Stomach (tissue), 9 donors: ENCODE data around the gene MYH9. TPM values are rescaled to one million over a fixed set of nuclear protein-coding genes. Genes with fewer than 3 reads are reported as not detected.

ENCODE experiments used
- DNase-seq, 2 donors: peaks; one replicate each; pipeline versions ENCODE4 v3.0.0 to v3.0.0-alpha.2; 2013 to 2019
- H3K27ac ChIP-seq, 5 donors: fragments of 200-600 bp in 4 of 5; sonication (generic) in 4 of 5; one replicate each; pipeline ENCODE4 v1.5.1; 2013 to 2019; ENCODE audit warnings: mild to moderate bottlenecking in 1 of 5, moderate library complexity in 1 of 5
- H3K27me3 ChIP-seq, 3 donors: fragments of 200-600 bp; sonication (generic); one replicate each; pipeline ENCODE4 v1.5.1; 2017 to 2019; ENCODE audit warnings: mixed run types in 1 of 3
- H3K36me3 ChIP-seq, 4 donors: fragments of 200-600 bp; sonication (generic); 1 replicate in 3 of 4; 2 replicates in 1 of 4; pipeline ENCODE4 v1.5.1; 2016 to 2019
- H3K4me1 ChIP-seq, 4 donors: fragments of 200-600 bp; sonication (generic); one replicate each; pipeline ENCODE4 v1.5.1; 2016 to 2019
- H3K4me3 ChIP-seq, 4 donors: fragments of 200-600 bp; sonication (generic) in 3 of 4; one replicate each; pipeline ENCODE4 v1.5.1; 2016 to 2019; ENCODE audit warnings: mild to moderate bottlenecking in 1 of 4
- H3K9me3 ChIP-seq, 4 donors: fragments of 200-600 bp; sonication (generic); one replicate each; pipeline ENCODE4 v1.5.1; 2016 to 2019
- CTCF ChIP-seq, 7 experiments: fragments of 450-650 bp in 4 of 7; fragments of 200-600 bp in 3 of 7; sonication (generic) in 3 of 7; IDR thresholded peaks; one replicate each; pipeline ENCODE4 v1.5.1; 2016 to 2019; ENCODE audit warnings: antibody characterized with exemption in 7 of 7, control low read depth in 2 of 7, mild to moderate bottlenecking in 1 of 7
- EP300 ChIP-seq: sonication (generic); formaldehyde crosslinking; IDR thresholded peaks from one replicate; pipeline ENCODE4 v1.6.1; 2017; ENCODE audit warnings: antibody characterized with exemption
- POLR2A ChIP-seq, 4 donors: fragments of 450-650 bp; IDR thresholded peaks; one replicate each; pipeline ENCODE4 v1.6.1; 2016; ENCODE audit warnings: antibody characterized with exemption in 4 of 4, control low read depth in 2 of 4, mild to moderate bottlenecking in 1 of 4, moderate library complexity in 1 of 4
- POLR2AphosphoS5 ChIP-seq, 3 donors: sonication (generic); formaldehyde crosslinking; IDR thresholded peaks; one replicate each; pipeline ENCODE4 v1.6.1; 2016; ENCODE audit warnings: antibody characterized with exemption in 3 of 3
- WGBS, 5 donors: extraction: QIAGEN DNeasy Blood & Tissue Kit in 3 of 5; methylation state at CpG; one replicate each; pipeline versions ENCODE4 v1.1.5 to v1.1.7; 2013 to 2018; 5-methylcytosine and 5-hydroxymethylcytosine counted together
- intact Hi-C: fragments of 100-400 bp; cut with DNase I; formaldehyde crosslinking; loops from one replicate; pipeline ENCODE4 v1.15.1; 2023; ENCODE audit warnings: low total_unique reads
- polyA plus RNA-seq, 3 donors: library from polyadenylated mRNA; stranded (reverse); fragments of 200-250 nt; gene quantifications; one replicate each; pipeline ENCODE4 v1.2.3, GENCODE V29; 2013
- total RNA-seq, 5 donors: library from RNA; depleted of rRNA; stranded (reverse); fragments of >200 nt; gene quantifications; one replicate each; pipeline versions ENCODE4 v1.1.0 to v1.2.3, GENCODE V29; 2014 to 2016
- donor health status: healthy with polysubstance abuse.
- donor health status: Bipolar disorder and iron deficiency.
- donor health status: healthy.

MYH9 gene
- total and polyA plus RNA-seq, 8 donors, result 46.7 to 620 (median 197) TPM

DNA sequence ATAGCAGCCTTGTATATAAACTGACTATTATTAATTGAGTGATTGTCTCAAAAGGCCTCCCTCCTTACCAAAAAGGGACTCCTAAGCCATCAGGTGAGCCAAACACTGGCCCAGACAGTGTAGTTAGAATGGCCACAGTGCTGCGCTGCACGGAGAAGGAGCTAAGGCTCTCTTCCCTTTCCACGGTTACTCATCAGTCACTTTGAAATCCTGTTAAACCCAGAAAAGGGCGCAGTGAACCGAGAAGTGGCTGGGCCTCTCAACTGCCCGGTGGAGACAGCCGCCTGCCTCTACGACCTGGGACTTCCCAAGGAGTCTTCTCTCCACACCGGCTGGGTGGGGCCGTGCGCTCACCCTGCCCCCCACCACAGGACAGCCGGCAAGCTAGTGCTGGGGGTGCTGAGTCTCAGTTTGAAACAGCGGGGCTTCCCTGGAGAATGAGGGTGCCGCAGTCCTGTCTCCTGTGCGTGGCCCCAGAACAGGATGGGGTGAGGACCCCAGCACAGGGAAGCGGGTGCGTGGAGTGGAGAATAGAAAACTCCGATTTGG is 1.3 kb downstream of the MYH9 start:
- no peak for TF ChIP-seq CTCF (IDR thresholded peaks at IDR 0.05)
- peak; percentile 61 to 65 (median 61) for TF ChIP-seq POLR2AphosphoS5 (IDR thresholded peaks at IDR 0.05)
- Histone ChIP-seq H3K36me3 (peaks cover 0 to 10% (median 2%) of the 10 kb centered on the region in 4 donors), H3K27me3 (no peaks in the 10 kb centered on the region), H3K4me1 (peaks cover 33 to 74% (median 57%) of the 10 kb centered on the region in 4 donors), H3K4me3 (peak overlapping the region; percentile 78 to 98 (median 94)), H3K9me3 (no peaks in the 10 kb centered on the region), H3K27ac (peak overlapping the region; percentile 95 to 100 (median 99))
- 0 to 1% (median 1%) methylated on average over 13 to 18 of the region's 18 CpGs for WGBS, 5 donors
- peak in 1 of 2 donors; percentile 74 for DNase-seq
- intact Hi-C loops, result no loop called here

GRCh38 chr22:36385491-36386350 is 2.0 kb downstream of the MYH9 start:
- Histone ChIP-seq H3K27ac (peak overlapping the region; percentile 95 to 100 (median 99)), H3K4me3 (peak overlapping the region; percentile 78 to 98 (median 94)), H3K27me3 (no peaks in the 10 kb centered on the region), H3K4me1 (peaks cover 39 to 74% (median 64%) of the 10 kb centered on the region in 4 donors), H3K9me3 (no peaks in the 10 kb centered on the region), H3K36me3 (peaks cover 0 to 17% (median 2%) of the 10 kb centered on the region in 4 donors)
- intact Hi-C loops, result no loop called here
- DNase-seq, result peak; percentile 69 to 83
- TF ChIP-seq POLR2AphosphoS5 (IDR thresholded peaks at IDR 0.05) (peak in 1 of 3 donors; percentile 43), EP300 (no peak), POLR2A (IDR thresholded peaks at IDR 0.05) (no peak)
- WGBS, 5 donors, result 1 to 3% (median 2%) methylated on average over 12 of the region's 12 CpGs

GRCh38 chr22:36384766-36385481 is 2.8 kb downstream of the MYH9 start:
- WGBS, 5 donors, result 7 to 14% (median 14%) methylated on average over 7 of the region's 7 CpGs
- H3K4me1 ChIP-seq, result peaks cover 46 to 76% (median 72%) of the 10 kb centered on the region in 4 donors
- peak overlapping the region; percentile 78 to 98 (median 94) for H3K4me3 ChIP-seq
- peak overlapping the region; percentile 95 to 100 (median 99) for H3K27ac ChIP-seq
- H3K9me3 ChIP-seq, result no peaks in the 10 kb centered on the region
- TF ChIP-seq CTCF (IDR thresholded peaks at IDR 0.05) (peak in 1 of 7 experiments; percentile 11), POLR2A (IDR thresholded peaks at IDR 0.05) (no peak), POLR2AphosphoS5 (IDR thresholded peaks at IDR 0.05) (peak in 2 of 3 donors; percentile 44 to 82)
- DNase-seq, result peak in 1 of 2 donors; percentile 80
- no peaks in the 10 kb centered on the region for H3K27me3 ChIP-seq
- H3K36me3 ChIP-seq, result peaks cover 0 to 22% (median 4%) of the 10 kb centered on the region in 4 donors
- intact Hi-C loops, result no loop called here

DNA sequence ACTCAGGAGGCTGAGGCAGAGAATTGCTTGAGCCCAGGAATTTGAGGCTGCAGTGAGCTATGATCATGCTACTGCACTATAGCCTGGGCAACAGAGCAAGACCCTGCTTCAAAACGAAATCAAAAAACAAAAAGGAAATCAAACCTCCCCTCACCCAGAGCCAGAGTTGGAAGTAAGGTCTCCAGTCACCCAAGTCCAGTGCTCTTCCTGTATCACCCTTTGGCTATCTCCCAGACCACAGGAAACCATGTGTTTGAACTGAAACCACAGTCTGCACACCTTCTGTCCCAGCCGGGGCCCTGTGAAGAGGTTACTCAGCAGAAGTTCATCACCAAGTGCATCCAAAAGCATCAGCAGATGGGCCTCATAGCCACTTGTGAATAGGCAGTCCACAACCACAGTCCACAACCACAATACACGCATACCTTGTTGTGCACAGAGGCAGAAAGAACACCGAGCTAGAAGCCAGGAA is 4.6 kb downstream of the MYH9 start:
- peaks cover 0 to 22% (median 8%) of the 10 kb centered on the region in 4 donors for H3K36me3 ChIP-seq
- peak overlapping the region; percentile 67 to 100 (median 98) for H3K27ac ChIP-seq
- 8 to 30% (median 25%) methylated on average over 4 of the region's 4 CpGs for WGBS, 5 donors
- no peaks in the 10 kb centered on the region for H3K27me3 ChIP-seq
- TF ChIP-seq CTCF (IDR thresholded peaks at IDR 0.05) (no peak), POLR2A (IDR thresholded peaks at IDR 0.05) (no peak), POLR2AphosphoS5 (IDR thresholded peaks at IDR 0.05) (peak; percentile 13 to 63 (median 61)), EP300 (no peak)
- intact Hi-C loops, result no loop called here
- peak in 1 of 2 donors; percentile 68 for DNase-seq
- H3K9me3 ChIP-seq, result no peaks in the 10 kb centered on the region
- peak overlapping the region; percentile 7 to 32 (median 24) for H3K4me3 ChIP-seq
- peaks cover 64 to 82% (median 79%) of the 10 kb centered on the region in 4 donors for H3K4me1 ChIP-seq
